Erythroblast (primary cell): Measurements from ENCODE around the gene RGS5.

ENCODE experiments used
- GATA1 ChIP-seq: IDR thresholded peaks from 2 replicates; pipeline ENCODE4 v1.6.1; 2011; ENCODE audit warnings: low read depth, mild to moderate bottlenecking, control low read depth, low read length, moderate library complexity
- POLR2A ChIP-seq: IDR thresholded peaks from 2 replicates; pipeline ENCODE4 v1.6.1; 2011; ENCODE audit warnings: mild to moderate bottlenecking, low read length

DNA sequence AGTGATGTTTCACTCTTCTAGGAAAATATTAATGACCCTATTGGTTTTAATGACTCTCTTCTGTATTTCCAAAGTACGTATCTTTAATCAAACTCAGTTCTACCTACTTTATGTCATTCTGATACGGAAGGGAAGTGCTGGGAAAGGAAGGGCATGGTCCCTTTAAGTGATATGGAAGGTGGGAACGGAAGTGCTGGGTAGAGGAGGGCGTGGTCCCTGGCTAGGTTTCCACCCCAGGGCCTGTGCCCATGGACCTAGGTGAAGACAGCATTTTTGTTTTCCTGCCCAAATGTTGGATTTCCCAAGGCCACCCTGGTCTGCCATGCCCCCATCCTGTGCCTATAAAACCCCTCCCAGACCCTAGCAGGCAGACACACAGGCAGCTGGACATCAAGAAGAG, 109.5 kb downstream of the RGS5 start:
- TF ChIP-seq POLR2A, result no peak
- no peak for TF ChIP-seq GATA1
